RWPE2 (cell line): ENCODE results near the gene SLC19A1.

Experiments used
- ATAC-seq: fragments of 200-7000 bp; cut with Tn5 transposase; 3 replicates; pipeline ENCODE4 v1.9.1; 2021; ENCODE audit warnings: low read depth
- DNase-seq: peaks from one replicate; pipeline ENCODE4 v3.0.0-alpha.2; 2020; ENCODE audit warnings: low spot score
- H3K27ac ChIP-seq: fragments of 450-650 bp; 2 replicates; pipeline ENCODE4 v1.5.1; 2017; ENCODE audit warnings: mild to moderate bottlenecking; ENCODE audit not compliant: poor library complexity, severe bottlenecking
- H3K27me3 ChIP-seq: fragments of 250-450 bp; sonication (Bioruptor Pico); 2 replicates; pipeline ENCODE4 v1.5.1; 2021; ENCODE audit warnings: mild to moderate bottlenecking, moderate library complexity; ENCODE audit not compliant: insufficient read depth, poor library complexity, severe bottlenecking
- H3K36me3 ChIP-seq: fragments of 250-450 bp; sonication (Bioruptor Pico); 2 replicates; pipeline ENCODE4 v1.5.1; 2020; ENCODE audit warnings: low read depth, mild to moderate bottlenecking, moderate library complexity
- H3K4me1 ChIP-seq: fragments of 250-450 bp; sonication (Bioruptor Pico); 2 replicates; pipeline ENCODE4 v1.5.1; 2021; ENCODE audit warnings: mild to moderate bottlenecking, moderate library complexity; ENCODE audit not compliant: insufficient read depth, poor library complexity, severe bottlenecking
- H3K4me3 ChIP-seq: fragments of 250-450 bp; sonication (Bioruptor Pico); 2 replicates; pipeline ENCODE4 v1.5.1; 2021; ENCODE audit warnings: mild to moderate bottlenecking, moderate library complexity; ENCODE audit not compliant: severe bottlenecking
- H3K9me3 ChIP-seq: fragments of 250-450 bp; sonication (Bioruptor Pico); 2 replicates; pipeline ENCODE4 v1.5.1; 2021; ENCODE audit warnings: mild to moderate bottlenecking, moderate library complexity; ENCODE audit not compliant: severe bottlenecking
- CTCF ChIP-seq: fragments of 450-650 bp; IDR thresholded peaks from one replicate; pipeline ENCODE4 v1.5.1; 2017; ENCODE audit warnings: mild to moderate bottlenecking, moderate library complexity; ENCODE audit not compliant: poor library complexity, severe bottlenecking

Gene SLC19A1

GRCh38 chr21:45466330-45467220 is 75.7 kb downstream of the SLC19A1 start:
- no peaks in the 10 kb centered on the region for H3K27me3 ChIP-seq
- DNase-seq (no peak), ATAC-seq (no peak)
- no peaks in the 10 kb centered on the region for H3K9me3 ChIP-seq
- H3K36me3 ChIP-seq = no peaks in the 10 kb centered on the region
- H3K4me3 ChIP-seq = no peak overlapping the region
- H3K27ac ChIP-seq = no peak overlapping the region
- no peak for TF ChIP-seq CTCF
- peaks cover 3% of the 10 kb centered on the region for H3K4me1 ChIP-seq

- H3K36me3 ChIP-seq = no peaks in the 10 kb centered on the region
- no peak overlapping the region for H3K4me3 ChIP-seq
- no peaks in the 10 kb centered on the region for H3K27me3 ChIP-seq
- no peak for DNase-seq
- H3K27ac ChIP-seq = no peak overlapping the region
- no peaks in the 10 kb centered on the region for H3K9me3 ChIP-seq
- TF ChIP-seq CTCF = no peak
- H3K4me1 ChIP-seq = no peaks in the 10 kb centered on the region
- ATAC-seq = no peak
These were observed 76.5 kb downstream of the SLC19A1 start for GRCh38 chr21:45465611-45466329.

- no peak overlapping the region for H3K4me3 ChIP-seq
- no peak for TF ChIP-seq CTCF
- DNase-seq = no peak
- no peaks in the 10 kb centered on the region for H3K36me3 ChIP-seq
- H3K27me3 ChIP-seq = no peaks in the 10 kb centered on the region
- H3K27ac ChIP-seq = no peak overlapping the region
- no peak for ATAC-seq
- no peaks in the 10 kb centered on the region for H3K9me3 ChIP-seq
- no peaks in the 10 kb centered on the region for H3K4me1 ChIP-seq
These were observed 77.1 kb downstream of the SLC19A1 start for GRCh38 chr21:45465105-45465504.

- H3K27me3 ChIP-seq = no peaks in the 10 kb centered on the region
- H3K4me1 ChIP-seq = no peaks in the 10 kb centered on the region
- no peak for ATAC-seq
- TF ChIP-seq CTCF = no peak
- H3K9me3 ChIP-seq = no peaks in the 10 kb centered on the region
- no peak overlapping the region for H3K4me3 ChIP-seq
- H3K36me3 ChIP-seq = no peaks in the 10 kb centered on the region
- no peak for DNase-seq
- H3K27ac ChIP-seq = no peak overlapping the region
These were observed 77.9 kb downstream of the SLC19A1 start for GRCh38 chr21:45464309-45464708.
